ENCODE measurements around the gene WNT3.

DNA sequence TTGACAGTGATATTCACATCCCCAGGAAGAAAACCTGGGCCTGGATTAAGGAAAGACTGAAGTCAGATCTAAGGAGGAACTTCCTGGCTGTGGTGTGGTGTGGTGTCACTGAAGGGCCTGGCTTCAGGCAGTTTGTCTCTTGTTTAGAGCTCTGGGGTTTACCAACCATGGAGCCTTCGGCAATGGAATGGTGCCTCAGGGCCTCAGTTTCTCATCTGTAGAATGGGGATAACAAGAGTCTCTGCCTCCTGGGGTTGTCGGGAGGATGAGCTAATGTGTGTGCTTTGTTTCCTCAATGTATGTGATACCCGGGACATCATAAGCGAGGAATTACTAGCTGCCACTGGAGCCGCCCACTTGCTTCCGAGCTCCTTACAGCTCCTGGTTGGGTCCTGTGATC, 12.7 kb downstream of the WNT3 start:
- TF ChIP-seq, protein P1, sequence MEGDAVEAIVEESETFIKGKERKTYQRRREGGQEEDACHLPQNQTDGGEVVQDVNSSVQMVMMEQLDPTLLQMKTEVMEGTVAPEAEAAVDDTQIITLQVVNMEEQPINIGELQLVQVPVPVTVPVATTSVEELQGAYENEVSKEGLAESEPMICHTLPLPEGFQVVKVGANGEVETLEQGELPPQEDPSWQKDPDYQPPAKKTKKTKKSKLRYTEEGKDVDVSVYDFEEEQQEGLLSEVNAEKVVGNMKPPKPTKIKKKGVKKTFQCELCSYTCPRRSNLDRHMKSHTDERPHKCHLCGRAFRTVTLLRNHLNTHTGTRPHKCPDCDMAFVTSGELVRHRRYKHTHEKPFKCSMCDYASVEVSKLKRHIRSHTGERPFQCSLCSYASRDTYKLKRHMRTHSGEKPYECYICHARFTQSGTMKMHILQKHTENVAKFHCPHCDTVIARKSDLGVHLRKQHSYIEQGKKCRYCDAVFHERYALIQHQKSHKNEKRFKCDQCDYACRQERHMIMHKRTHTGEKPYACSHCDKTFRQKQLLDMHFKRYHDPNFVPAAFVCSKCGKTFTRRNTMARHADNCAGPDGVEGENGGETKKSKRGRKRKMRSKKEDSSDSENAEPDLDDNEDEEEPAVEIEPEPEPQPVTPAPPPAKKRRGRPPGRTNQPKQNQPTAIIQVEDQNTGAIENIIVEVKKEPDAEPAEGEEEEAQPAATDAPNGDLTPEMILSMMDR (conservative IDR thresholded peaks at IDR 0.05 in 1 of 2, IDR thresholded peaks at IDR 0.05 in 1 of 2; ENCODE audit: extremely low read depth in 1 of 2, insufficient read depth in 1 of 2, low read depth in 1 of 2, low read length in 2 of 2), result no peak
- no peak for TF ChIP-seq EZH2 (IDR thresholded peaks at IDR 0.05; ENCODE audit: borderline replicate concordance, low read length)

Data from mammary epithelial cell (primary cell).